Cerebellar nuclear complex (tissue), 1 donor: Measurements from ENCODE around the gene OSBPL8.
"Not testable (repeated sequence)": the region's sequence is repeated elsewhere in the genome, so short reads cannot be mapped to it uniquely, and the experiment has no call there.

ENCODE experiments used
- DNase-seq, 2 experiments: peaks; one replicate each; lab custom pipeline; 2025; lab: John Stamatoyannopoulos, UW

OSBPL8 gene

DNA sequence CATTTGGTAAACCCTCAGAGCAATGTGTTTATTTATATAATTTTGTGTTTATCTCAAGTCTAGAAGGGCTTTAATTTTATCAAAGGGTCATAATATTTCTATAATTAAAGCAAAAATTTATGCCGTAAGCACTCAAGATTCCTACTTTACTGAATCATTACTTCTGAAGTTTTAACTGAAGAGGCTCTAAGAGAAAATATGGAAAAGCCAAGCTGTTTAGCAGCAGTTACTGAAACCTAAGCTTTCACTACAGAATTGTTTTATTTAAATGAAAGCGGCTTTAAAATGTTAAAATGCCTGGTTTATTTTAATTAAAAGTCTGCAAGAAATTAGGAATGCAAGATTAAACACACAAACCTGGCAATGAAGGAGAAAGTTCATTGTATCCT lies 137.4 kb downstream of the OSBPL8 start:
- DNase-seq, result no peak

DNA sequence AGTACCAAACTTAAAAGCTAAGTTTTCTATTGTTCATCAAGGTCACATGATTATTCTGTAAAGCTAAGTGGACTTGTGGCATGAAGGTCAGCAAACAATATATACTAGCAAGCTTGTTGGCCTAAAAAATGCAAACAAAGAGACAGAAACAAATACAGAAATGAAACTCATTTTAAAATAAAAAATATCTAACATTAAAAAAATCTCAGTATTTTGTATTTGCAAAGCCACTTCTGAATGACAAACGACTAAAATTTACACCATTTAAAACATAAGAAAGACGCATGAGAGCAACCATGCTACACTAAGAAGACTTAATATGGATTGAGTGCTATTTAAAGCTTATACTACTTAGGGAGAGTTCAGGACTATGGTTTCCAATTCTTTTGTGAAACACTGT lies 138.5 kb downstream of the OSBPL8 start:
- no peak for DNase-seq

DNA sequence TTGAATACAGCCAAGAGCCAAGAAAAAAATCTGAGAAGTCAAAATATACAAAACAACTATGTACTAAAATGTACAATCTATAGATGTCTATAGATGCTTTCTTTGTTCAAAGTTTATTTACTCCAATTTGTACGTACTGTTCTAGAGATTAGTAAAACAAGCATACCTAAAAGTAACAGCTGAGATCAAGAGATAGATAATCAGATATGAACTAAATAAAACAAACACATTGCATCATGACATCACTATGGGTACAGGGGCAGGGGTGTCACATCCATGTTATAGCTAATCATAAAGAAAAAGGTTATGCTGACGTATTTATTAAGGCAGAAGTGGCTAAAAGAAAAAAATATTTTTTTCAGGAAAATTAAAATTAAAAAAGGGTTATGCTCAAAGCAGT lies 139.3 kb downstream of the OSBPL8 start:
- DNase-seq, result no peak

DNA sequence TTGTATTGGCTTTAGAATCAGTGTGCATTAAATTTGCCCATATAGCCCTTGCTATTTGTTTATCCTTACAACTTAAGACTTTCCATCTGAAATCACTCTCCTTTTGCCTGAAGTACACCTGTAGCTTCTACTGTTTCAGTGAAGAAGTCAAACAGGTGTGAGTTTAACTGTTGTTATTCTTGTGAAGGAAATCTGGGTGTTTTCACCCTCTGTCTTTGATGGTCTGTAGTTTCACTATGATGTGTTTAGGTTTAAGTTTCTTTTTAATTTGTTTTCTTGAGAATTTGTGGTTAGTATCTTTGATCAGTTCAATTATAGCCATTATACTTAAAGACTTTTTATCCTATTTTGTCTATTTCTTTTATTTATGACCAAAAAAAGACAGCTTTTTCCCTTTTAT lies 142.5 kb downstream of the OSBPL8 start:
- no peak for DNase-seq

DNA sequence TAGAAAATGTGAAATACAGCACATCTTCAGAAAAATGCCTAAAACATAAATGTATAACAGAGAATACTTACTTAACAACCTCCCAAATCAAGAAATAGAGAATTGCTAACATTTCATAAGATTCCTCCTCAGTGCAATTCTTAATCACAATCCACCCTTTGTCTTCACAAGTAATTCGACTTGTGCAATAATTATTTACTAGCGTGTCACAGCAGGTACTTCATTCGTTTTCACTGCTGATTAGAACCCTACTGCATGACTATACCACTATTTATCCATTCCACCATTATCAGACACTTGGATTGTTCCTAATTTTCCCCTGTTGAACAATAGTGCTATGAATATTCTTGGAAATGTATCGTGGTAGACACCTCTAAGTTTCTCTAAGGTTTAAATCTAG lies 146.4 kb downstream of the OSBPL8 start:
- no peak for DNase-seq

DNA sequence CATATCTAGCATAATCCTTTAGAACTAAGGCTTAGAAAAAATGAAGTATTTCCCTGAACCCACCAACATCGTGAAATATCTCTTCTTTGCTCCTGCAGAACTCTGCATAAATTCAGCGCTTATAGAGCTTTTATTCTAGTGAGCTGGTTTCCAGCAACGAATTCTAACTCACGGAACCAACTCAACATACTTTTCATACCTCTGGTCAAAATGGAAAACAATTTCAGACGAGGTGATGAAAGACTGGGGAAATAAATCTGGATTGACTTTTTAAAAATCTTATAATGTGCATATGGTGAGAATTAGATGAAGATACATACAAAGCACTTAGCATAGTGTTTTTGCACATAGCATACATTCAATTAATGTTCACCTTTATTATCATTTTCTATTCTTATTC lies 148.8 kb downstream of the OSBPL8 start:
- no peak for DNase-seq

DNA sequence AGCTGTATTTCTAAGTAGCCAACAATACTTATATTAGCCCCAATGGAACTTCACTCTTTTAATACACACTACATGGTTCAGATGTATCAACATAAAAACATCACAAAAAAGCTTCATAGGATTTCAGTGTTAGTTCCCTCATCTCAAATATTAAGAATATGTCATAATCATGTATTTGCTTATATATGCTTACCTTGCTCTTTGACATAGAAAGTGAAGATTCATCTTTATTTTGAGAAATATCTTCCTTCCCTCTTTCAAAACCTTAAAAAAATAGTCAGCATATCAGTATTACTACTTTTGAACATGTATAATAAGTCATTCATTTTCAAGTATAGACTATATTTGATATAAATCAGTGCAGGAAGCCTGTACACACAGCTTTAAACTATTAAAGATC lies 149.2 kb downstream of the OSBPL8 start:
- no peak for DNase-seq

DNA sequence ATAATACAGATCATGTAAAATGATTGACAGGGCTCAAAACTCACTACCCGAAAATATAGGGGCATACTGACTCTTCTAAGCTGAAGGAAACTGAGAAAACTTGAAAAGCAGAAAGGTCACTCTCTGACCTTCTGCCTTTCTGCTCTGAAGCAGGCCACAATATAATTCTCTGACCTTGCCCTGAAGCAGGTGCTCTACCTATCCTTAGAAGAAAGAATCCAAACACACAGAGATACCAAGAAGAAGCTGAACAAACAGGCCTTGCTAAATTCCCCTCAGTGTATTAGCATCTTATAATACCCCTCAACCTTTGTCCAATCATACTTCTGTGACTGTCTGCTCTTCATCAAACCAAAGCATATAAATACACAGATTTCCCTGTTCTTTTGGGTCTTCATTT lies 150.5 kb downstream of the OSBPL8 start:
- DNase-seq, result no peak

DNA sequence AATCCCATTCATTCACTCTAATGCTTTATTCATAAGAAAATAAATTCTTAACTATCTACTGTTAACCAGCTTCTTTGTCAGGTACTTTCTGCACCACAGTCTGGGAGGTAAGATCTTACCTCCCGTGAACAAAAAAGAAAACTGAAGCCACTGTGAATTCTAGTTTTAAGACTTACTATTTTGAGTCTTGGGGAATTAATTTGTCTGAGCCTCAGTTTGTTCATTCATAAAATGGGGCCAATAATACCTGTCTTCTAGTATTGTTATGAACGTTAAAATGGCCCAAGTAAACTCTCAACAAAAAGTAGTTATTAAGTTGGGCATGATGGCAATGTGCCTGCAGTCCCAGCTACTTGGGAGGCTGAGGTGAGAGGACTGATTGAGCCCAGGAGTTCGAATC lies 151.9 kb downstream of the OSBPL8 start:
- DNase-seq, result no peak

DNA sequence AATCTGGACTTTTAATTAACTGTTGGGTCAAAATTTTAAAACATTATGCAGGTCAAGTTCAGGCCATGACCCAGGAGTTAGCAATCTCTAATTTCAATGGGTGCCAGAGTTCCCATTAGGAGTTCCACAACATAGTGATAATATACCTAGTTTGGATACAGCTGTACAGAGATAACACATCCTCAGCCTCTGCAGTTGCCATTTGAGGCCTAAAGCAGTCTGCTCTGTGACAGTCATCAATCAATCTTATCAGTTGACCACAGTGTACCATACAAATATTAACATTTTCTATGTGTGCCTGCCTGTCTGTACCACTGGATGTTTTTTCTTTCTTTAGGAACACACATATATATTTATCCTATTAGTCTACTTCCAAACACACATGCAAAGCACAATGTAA lies 157.3 kb downstream of the OSBPL8 start:
- DNase-seq, result no peak

DNA sequence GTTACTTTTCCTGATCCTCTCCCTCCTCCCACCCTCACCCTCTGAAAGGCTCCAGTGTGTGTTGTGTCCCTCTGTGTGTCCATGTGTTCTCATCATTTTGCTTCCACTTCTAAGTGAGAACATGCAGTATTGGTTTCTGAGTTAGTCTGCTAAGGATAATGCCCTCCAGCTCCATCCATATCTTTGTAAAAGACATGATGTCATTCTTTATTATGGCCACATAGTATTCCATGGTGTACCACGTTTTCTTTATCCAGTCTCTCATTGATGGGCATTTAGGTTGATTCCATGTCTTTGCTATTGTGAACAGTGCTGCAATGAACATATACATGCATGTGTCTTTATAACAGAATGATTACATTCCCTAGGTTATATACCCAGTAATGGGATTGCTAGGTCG lies 159.4 kb downstream of the OSBPL8 start:
- no peak for DNase-seq

DNA sequence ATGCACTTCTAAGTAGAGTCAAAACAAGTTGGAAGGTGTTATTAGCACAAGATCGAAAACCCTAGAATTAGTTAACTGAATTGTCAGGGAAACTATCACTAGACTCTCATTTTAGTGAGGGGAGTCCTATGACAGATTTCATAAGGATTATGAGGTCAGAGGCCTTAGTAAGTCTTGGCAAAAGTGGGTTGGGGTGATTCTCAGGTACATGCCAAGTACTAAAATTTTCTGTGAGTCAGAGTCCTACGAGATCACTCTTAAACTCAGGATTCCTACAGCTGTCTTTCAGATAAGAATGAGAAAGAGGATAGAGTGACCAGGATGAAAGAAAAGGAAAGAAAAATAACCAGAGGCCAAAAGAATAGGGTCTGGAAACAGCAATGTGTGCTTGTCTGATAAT lies 160.5 kb downstream of the OSBPL8 start:
- DNase-seq, result no peak

DNA sequence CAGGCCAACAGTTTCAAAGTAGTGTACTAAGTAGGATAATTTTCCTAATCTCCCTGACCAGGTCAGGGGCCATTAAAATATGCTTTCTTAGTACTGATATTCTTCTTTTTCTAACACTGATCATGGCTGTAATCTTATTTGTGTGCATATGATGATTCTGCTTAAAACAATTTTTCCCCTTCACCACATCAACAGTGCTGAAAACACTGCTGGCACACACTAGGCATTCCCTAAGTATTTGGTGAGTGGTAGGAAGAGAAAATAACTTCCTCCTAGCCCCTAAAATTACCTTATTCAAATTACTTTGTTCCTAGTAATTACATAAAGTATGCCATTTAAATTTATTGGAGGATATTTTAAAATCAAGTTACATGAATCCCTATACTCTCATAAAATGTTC lies 161.5 kb downstream of the OSBPL8 start:
- no peak for DNase-seq

DNA sequence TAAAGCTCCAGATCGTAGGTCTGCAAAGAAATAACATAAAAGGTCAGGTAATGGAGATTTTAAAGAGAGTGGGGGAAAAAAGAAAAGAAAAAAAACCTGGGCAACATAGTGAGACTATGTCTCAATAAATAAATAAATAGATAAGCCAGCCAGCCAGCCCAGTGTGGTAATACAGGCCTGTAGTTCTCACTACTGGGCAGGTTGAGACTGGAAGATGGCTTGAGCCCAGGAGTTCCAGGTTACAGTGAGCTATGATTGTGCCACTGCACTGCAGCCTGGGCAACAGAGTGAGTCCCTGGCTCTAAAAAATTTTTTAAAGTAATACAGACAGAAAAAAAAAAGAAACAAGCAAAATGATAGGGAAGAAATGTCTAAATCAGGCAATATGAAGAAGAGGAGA lies 168.1 kb downstream of the OSBPL8 start:
- no peak for DNase-seq

DNA sequence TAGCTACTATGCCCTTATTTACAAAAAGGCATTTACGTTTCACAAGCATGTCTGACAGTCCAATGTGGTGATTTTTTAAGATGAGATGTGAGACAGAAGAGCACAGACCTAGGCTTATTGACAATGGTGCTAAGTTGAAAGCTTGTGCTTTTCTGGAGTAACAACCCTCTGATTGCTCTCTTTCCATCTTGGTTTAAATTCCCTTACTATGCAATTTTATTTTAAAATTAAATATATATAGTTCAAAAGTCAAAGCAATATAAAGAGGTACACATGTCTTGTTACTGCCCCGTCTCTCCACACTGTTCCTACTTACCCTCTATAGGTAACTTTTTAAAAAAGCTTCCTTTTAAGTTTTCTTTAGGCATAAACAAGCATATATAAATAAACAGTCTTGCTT lies 172.0 kb downstream of the OSBPL8 start:
- no peak for DNase-seq

DNA sequence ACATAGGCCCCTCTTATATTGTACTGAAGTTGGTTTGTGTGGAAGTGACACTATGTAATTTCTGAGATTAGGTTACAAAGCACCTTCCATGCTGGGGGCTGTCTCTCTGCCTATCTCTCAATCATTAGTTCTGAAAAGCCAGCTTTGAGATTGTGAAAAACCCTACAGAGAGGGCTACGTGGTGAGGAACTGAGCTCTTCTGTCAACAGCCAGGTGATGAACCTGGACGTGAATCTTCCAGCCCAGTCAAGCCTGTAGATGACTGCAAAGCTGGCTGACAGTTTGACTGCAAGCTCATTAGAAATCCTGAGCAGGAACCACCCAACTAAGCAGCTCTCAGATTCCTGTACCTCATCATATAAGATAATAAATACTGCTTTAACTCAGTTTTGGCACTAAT lies 175.0 kb downstream of the OSBPL8 start:
- no peak for DNase-seq

DNA sequence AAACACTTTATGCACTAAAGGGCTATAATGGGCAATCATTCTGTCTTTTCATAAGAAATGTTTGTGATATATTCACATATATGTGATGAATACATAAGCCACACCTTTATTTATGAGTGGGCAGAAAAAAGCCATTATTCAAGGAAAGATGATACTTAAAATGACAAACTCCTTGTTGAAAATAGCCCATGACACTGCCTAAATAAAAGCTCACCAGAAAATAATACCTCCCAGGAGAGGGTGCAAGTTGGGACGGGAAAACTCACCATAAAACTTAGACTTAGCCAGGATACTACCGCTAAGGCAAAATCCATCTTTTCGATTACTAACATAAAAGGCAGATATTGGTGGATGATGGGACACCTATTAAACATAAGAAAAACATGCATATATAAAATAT lies 175.6 kb downstream of the OSBPL8 start:
- DNase-seq, result no peak

DNA sequence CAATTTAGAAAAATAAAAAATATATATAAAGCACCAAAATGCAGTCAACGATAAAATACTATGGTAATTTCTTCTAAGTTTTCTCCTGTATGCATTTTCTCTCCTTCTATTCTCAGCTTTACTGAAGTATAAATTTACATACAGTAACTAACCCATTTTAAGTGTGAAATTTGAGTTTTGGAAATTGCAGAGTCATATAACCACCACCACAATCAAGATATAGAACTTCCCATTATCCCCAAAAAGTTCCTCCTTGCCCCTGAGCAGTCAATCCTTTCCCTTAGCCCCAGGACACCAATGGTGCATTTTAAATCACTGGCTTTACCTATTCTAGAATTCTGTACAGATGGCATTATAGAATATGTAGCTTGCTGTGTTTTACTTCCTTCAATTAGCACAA lies 180.3 kb downstream of the OSBPL8 start:
- no peak for DNase-seq

DNA sequence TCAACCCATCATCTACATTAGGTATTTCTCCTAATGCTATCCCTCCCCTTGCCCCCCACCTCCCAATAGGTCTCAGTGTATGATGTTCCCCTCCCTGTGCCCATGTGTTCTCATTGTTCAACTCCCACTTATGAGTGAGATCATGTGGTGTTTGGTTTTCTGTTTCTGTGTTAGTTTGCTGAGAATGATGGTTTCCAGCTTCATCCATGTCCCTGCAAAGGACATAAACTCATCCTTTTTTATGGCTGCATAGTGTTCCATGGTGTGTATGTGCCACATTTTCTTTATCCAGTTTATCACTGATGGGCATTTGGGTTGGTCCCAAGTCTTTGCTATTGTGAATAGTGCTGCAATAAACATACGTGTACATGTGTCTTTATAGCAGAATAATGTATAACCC lies 182.7 kb downstream of the OSBPL8 start:
- DNase-seq, result not testable (repeated sequence)

DNA sequence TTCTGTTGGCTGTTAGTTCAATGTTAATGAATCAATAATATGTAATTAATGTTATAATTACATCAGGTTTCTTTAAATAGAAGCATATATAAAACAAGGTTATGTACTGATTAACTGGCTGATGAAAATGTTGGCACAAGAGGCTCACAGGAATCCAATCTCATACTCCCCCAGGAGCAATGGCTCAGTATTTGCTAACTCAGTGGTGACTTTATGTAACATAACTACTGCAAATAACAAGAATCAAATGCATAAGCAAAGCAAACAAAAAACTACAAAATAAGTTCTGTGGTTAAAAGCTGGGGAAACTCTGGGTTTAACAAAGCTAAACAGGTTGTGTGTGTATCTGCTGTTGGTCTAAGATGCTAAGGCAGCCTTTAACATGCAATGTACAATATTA lies 183.6 kb downstream of the OSBPL8 start:
- no peak for DNase-seq

DNA sequence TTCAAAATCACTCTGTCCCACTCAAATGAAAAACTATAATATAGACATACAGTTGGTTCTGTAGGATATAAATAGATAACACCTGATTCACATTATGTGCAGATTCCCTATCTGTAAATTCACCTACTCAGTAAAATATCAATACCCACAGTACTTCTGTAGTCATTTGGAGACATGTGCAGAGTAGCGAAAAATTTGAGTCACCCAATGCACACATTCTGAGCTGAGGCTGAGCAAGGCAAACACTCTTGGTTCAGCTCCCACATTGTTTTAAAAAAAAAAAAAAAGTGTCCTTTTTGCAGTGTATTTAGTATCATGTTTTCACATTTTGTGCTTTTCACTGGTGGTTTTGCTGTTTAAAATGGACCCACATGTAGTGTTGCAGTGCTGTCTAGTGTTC lies 184.1 kb downstream of the OSBPL8 start:
- DNase-seq, result no peak

DNA sequence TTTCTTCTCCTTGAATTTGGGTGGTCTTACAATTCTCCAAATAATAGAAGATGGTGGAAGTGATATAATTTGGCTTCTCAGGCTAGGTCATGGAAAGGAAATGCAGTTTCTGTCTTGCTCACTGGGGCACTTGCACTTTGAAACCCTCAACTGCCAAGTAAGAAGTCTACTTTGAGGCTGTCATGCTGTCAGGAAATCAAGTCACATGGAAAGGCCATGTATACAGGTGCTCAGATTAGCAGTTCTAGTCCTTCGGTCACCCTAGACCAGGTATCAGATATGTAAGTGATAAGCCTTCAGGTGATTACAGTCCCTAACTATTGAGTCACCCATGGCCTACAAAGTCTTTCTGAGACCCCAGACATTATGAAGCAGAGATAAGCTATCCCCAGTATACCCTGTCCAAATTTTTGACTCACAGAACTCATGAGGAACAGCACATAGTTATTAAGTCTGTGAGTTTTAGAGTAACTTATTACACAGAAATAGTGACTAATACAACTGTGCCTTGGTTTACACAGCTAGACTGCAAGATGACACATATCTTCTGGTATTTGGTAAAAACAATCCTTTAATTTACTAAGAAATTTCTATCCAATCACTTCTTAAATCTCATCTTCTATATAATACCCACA lies 185.1 kb downstream of the OSBPL8 start:
- no peak for DNase-seq

DNA sequence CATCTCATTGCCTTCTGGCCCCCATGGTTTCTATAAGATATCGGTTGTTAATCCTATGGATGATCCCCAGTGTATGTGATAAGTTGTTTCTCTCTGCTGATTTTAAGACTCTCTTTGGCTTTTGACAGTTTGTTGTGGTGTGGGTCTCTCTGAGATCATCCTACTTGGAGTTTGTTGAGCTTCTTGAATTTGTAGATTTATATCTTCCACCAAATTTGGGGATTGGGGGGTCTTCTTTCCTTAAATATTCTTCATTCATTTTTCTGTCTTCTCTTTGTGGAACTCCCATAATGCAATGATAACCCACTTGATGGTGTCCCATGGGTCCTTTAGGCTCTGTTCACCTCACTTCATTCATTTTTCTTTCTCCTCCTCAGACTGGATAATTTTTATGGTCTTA lies 191.3 kb downstream of the OSBPL8 start:
- DNase-seq, result no peak

DNA sequence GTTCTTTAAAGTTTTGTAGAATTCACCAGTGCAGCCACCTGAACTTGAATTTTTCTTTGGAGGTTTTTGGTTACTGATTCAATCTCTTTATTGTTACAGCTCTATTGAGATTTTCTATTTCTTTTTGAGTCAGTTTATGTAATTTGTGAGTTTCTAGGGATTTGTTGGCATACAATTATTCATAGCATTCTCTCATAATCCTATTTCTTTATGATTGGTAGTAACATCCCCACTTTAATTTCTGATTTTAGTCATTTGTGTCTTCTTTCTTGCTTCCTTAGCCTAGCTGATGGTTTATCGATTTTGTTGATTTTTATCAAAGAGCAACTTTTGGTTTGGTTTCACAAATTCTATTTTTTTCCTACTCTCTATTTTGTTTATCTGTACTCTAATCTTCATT lies 193.4 kb downstream of the OSBPL8 start:
- DNase-seq, result no peak

DNA sequence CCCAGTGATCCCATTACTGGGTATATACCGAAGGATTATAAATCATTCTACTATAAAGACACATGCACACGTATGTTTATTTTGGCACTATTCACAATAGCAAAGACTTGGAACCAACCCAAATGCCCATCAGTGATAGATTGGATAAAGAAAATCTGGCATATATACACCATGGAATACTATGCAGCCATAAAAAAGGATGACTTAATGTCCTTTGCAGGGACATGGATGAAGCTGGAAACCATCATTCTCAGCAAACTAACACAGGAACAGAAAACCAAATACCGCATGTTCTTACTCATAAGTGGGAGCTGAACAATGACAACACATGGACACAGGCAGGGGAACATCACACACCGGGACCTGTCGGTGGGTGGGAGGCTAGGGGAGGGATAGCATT lies 195.4 kb downstream of the OSBPL8 start:
- not testable (repeated sequence) for DNase-seq
